Loucy (cell line): ENCODE data around the gene SGIP1.
"Not testable (repeated sequence)": the region's sequence is repeated elsewhere in the genome, so short reads cannot be mapped to it uniquely, and the experiment has no call there.

Experiments used
- H2AFZ ChIP-seq: fragments of 200-600 bp; sonication (generic); 2 replicates; pipeline ENCODE4 v1.6.0; 2016; ENCODE audit warnings: antibody characterized with exemption, mild to moderate bottlenecking, low read length, moderate library complexity
- H3F3A ChIP-seq: fragments of 200-600 bp; 2 replicates; pipeline ENCODE4 v1.6.0; 2016; ENCODE audit warnings: antibody characterized with exemption, low read depth, mild to moderate bottlenecking
- H3K27me3 ChIP-seq: fragments of 200-600 bp; sonication (generic); 2 replicates; pipeline ENCODE4 v1.6.1; 2014; ENCODE audit warnings: low read length, mild to moderate bottlenecking; ENCODE audit not compliant: insufficient read depth, poor library complexity, severe bottlenecking
- H3K36me3 ChIP-seq: fragments of 200-600 bp; sonication (generic); 2 replicates; pipeline ENCODE4 v1.6.1; 2016; ENCODE audit warnings: low read length; ENCODE audit not compliant: insufficient read depth
- H3K4me1 ChIP-seq: fragments of 200-600 bp; sonication (generic); 2 replicates; pipeline ENCODE4 v1.5.1; 2014; ENCODE audit warnings: low read length, mild to moderate bottlenecking; ENCODE audit not compliant: insufficient read depth, poor library complexity, severe bottlenecking
- H3K4me2 ChIP-seq: fragments of 200-600 bp; sonication (generic); 2 replicates; pipeline ENCODE4 v1.6.0; 2014; ENCODE audit warnings: antibody characterized with exemption, low read length, low read depth, mild to moderate bottlenecking; ENCODE audit not compliant: poor library complexity, severe bottlenecking
- H3K4me3 ChIP-seq: fragments of 200-600 bp; sonication (generic); 2 replicates; pipeline ENCODE4 v1.5.1; 2014; ENCODE audit warnings: low read length, mild to moderate bottlenecking, mixed read lengths; ENCODE audit not compliant: poor library complexity, severe bottlenecking
- H3K79me2 ChIP-seq: fragments of 200-600 bp; sonication (generic); 2 replicates; pipeline ENCODE4 v1.6.1; 2014; ENCODE audit warnings: low read length; ENCODE audit not compliant: insufficient read depth
- H3K9ac ChIP-seq: fragments of 200-600 bp; sonication (generic); 2 replicates; pipeline ENCODE4 v1.6.0; 2014; ENCODE audit warnings: mild to moderate bottlenecking, low read depth, low read length, moderate library complexity; ENCODE audit not compliant: poor library complexity, severe bottlenecking
- H3K9me2 ChIP-seq: fragments of 200-600 bp; sonication (generic); replicated peaks from 2 replicates; pipeline ENCODE4 v1.6.1; 2016; ENCODE audit warnings: low read depth, low read length, mixed read lengths
- H3K9me3 ChIP-seq: fragments of 200-600 bp; sonication (generic); 2 replicates; pipeline ENCODE4 v1.6.1; 2014; ENCODE audit warnings: mild to moderate bottlenecking, antibody characterized with exemption, low read length, low read depth; ENCODE audit not compliant: insufficient read depth
- H4K20me1 ChIP-seq: fragments of 200-600 bp; sonication (generic); 2 replicates; pipeline ENCODE4 v1.6.0; 2014; ENCODE audit warnings: antibody characterized with exemption, low read length, mild to moderate bottlenecking; ENCODE audit not compliant: insufficient read depth, poor library complexity, severe bottlenecking
- EZH2phosphoT487 ChIP-seq: fragments of 200-600 bp; IDR thresholded peaks from 2 replicates; pipeline ENCODE4 v1.6.1; 2018; ENCODE audit warnings: antibody characterized with exemption, mild to moderate bottlenecking, moderate library complexity, borderline replicate concordance
- TF ChIP-seq, protein P1 (sequence below): fragments of 200-600 bp; sonication (generic); conservative IDR thresholded peaks from 2 replicates; pipeline ENCODE4 v1.5.1; 2014; ENCODE audit warnings: mild to moderate bottlenecking, antibody characterized with exemption, low read length

Gene SGIP1

DNA sequence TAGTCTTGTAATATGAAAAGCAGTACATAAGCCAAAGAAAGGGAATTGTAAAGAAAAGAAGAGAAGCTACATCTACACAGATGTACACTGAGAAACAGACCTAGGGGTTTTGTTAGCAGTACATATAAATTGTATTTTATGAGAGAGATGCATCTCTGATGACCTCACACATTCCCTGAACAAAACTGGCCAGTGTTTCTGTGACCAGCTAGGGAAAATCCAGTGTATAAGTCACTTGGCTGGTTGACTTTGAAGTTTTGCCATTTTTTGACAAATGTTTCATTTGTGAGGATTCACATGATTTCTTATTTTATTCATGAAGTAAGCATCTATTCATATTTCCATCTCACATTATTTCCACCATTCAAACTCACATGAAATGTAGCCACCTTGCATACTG is 190.0 kb downstream of the SGIP1 start:
- Histone ChIP-seq H3K36me3 (no peaks in the 10 kb centered on the region), H3F3A (peaks cover 7% of the 10 kb centered on the region; the same call in 1 of the 2 replicates), H3K4me3 (no peak overlapping the region), H3K9me3 (peaks cover 3% of the 10 kb centered on the region; the same call in 1 of the 2 replicates), H4K20me1 (no peaks in the 10 kb centered on the region), H3K79me2 (no peaks in the 10 kb centered on the region), H3K9ac (no peak overlapping the region), H3K27me3 (no peaks in the 10 kb centered on the region), H2AFZ (no peak overlapping the region), H3K4me1 (peaks cover 40% of the 10 kb centered on the region), H3K9me2 (no peaks in the 10 kb centered on the region), H3K4me2 (no peak overlapping the region)
- TF ChIP-seq, protein P1, sequence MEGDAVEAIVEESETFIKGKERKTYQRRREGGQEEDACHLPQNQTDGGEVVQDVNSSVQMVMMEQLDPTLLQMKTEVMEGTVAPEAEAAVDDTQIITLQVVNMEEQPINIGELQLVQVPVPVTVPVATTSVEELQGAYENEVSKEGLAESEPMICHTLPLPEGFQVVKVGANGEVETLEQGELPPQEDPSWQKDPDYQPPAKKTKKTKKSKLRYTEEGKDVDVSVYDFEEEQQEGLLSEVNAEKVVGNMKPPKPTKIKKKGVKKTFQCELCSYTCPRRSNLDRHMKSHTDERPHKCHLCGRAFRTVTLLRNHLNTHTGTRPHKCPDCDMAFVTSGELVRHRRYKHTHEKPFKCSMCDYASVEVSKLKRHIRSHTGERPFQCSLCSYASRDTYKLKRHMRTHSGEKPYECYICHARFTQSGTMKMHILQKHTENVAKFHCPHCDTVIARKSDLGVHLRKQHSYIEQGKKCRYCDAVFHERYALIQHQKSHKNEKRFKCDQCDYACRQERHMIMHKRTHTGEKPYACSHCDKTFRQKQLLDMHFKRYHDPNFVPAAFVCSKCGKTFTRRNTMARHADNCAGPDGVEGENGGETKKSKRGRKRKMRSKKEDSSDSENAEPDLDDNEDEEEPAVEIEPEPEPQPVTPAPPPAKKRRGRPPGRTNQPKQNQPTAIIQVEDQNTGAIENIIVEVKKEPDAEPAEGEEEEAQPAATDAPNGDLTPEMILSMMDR: no peak

DNA sequence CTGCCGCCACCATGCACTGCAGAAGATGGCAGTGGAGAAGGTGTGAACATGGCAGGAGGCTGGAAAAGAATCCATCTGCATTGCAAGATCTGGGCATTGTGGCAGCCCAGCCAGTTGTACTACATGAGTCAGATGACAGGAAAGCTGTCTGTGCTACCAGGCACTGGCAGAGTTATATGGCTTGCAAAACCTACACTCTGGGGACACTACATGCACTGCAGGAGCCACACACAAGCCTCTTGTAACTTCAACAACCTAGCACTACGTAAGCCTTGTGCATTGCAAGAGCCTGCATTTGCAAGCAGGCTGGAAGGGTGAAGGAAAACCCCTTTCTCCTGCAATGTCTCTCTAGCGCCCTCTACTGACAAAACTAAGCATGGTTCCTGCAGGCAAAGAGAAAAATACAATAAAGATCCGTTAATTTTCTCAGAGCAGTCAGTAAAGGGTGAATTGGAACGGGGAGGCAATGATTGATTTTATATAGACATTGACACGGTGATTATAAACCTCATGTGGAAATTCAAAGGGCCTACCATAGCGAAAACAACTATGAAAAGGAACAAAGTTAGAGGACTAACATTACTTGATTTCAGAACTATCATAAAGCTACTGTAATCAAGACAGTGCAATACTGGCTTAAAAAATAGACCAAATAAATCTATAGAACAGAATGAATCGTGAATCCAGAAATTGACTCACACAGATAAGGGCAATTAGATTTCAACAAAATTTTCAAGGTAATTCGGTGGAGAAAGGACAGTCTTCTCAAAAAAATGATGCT is 192.1 kb downstream of the SGIP1 start:
- TF ChIP-seq, protein P1: peak; percentile 98
- TF ChIP-seq EZH2phosphoT487: no peak
- peaks cover 46% of the 10 kb centered on the region for H3K4me1 ChIP-seq
- H2AFZ ChIP-seq: peak overlapping the region; percentile 79
- H3K9me2 ChIP-seq: no peaks in the 10 kb centered on the region
- no peak overlapping the region for H3K4me3 ChIP-seq
- no peaks in the 10 kb centered on the region for H4K20me1 ChIP-seq
- no peaks in the 10 kb centered on the region for H3K79me2 ChIP-seq
- H3K9ac ChIP-seq: peak overlapping the region; percentile 23
- H3K9me3 ChIP-seq: peaks cover 3% of the 10 kb centered on the region; the same call in 1 of the 2 replicates
- no peaks in the 10 kb centered on the region for H3K27me3 ChIP-seq
- peaks cover 11% of the 10 kb centered on the region; the same call in 1 of the 2 replicates for H3F3A ChIP-seq
- H3K36me3 ChIP-seq: no peaks in the 10 kb centered on the region
- peak overlapping the region; percentile 34 for H3K4me2 ChIP-seq

DNA sequence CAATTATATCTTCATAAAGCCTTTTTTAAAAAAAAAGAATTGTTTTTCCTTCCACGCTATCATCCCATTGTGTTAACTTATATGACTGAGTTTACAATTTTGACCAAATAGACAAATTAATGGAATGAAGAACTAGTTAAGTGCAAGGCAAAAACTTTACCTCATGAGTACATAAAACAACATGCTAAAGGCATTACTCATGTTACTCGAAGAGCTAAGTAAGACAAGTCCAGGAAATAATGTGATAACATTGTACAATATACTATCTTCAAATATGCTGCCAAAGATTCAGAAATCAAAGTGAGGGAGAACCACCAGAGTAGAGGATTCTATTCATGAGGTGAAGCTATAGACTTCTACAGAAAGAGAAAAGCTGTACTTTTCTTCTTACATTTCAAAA is 194.1 kb downstream of the SGIP1 start:
- no peaks in the 10 kb centered on the region for H3K79me2 ChIP-seq
- H2AFZ ChIP-seq: no peak overlapping the region
- H3K9me3 ChIP-seq: peaks cover 3% of the 10 kb centered on the region; the same call in 1 of the 2 replicates
- H3F3A ChIP-seq: peaks cover 16% of the 10 kb centered on the region; the same call in 1 of the 2 replicates
- no peak overlapping the region for H3K4me3 ChIP-seq
- no peak overlapping the region for H3K9ac ChIP-seq
- no peak overlapping the region for H3K4me2 ChIP-seq
- H3K27me3 ChIP-seq: no peaks in the 10 kb centered on the region
- no peaks in the 10 kb centered on the region for H4K20me1 ChIP-seq
- H3K36me3 ChIP-seq: no peaks in the 10 kb centered on the region
- H3K9me2 ChIP-seq: no peaks in the 10 kb centered on the region
- peaks cover 63% of the 10 kb centered on the region for H3K4me1 ChIP-seq
- TF ChIP-seq EZH2phosphoT487: no peak
- TF ChIP-seq, protein P1: no peak

DNA sequence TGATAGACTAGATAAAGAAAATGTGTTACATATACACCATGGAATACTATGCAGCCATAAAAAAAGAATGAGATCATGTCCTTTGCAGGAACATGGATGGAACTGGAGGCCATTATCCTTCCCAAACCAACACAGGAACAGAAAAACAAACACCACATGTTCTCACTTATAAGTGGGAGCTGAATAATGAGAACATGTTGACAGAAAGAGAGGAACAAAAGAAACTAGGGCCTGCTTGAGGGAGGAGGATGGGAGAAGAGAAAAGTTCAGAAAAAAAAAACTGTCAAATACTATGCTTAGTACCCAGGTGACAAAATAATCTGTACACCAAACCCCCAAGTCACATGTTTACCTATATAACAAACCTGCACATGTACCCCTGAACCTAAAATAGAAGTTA is 194.8 kb downstream of the SGIP1 start:
- Histone ChIP-seq H3K4me2 (peak overlapping the region; percentile 73), H3K4me3 (peak overlapping the region; percentile 28), H3K9ac (peak overlapping the region; percentile 39), H3F3A (peaks cover 19% of the 10 kb centered on the region; the same call in 1 of the 2 replicates), H3K4me1 (peaks cover 70% of the 10 kb centered on the region)
- not testable (repeated sequence) for H3K36me3 ChIP-seq, H4K20me1 ChIP-seq, H2AFZ ChIP-seq, H3K9me2 ChIP-seq, H3K9me3 ChIP-seq, H3K27me3 ChIP-seq, H3K79me2 ChIP-seq
